Thoracic aorta (tissue), 2 donors: ENCODE data around the gene NDUFAF8. TPM values are rescaled to one million over a fixed set of nuclear protein-coding genes. Genes with fewer than 3 reads are reported as not detected.

Source experiments
- ATAC-seq: fragments of 150-250 bp; one replicate; pipeline ENCODE4 v1.8.0; 2017; ENCODE audit warnings: low read depth; ENCODE audit not compliant: insufficient number of reproducible peaks, low FRiP score
- DNase-seq: peaks from one replicate; pipeline ENCODE4 v3.0.0-alpha.2; 2020; ENCODE audit warnings: low spot score
- H3K27ac ChIP-seq, 2 donors: fragments of 200-600 bp; sonication (generic); 1 replicate in 1 of 2; 2 replicates in 1 of 2; pipeline ENCODE4 v1.5.1; 2016; ENCODE audit warnings: mild to moderate bottlenecking in 2 of 2, moderate library complexity in 2 of 2
- H3K27me3 ChIP-seq: fragments of 200-600 bp; sonication (generic); replicated peaks from 2 replicates; pipeline ENCODE4 v1.6.0; 2016; ENCODE audit warnings: mild to moderate bottlenecking; ENCODE audit not compliant: insufficient read depth
- H3K36me3 ChIP-seq: fragments of 200-600 bp; sonication (generic); one replicate; pipeline ENCODE4 v1.5.1; 2016
- H3K4me1 ChIP-seq, 2 donors: fragments of 200-600 bp; sonication (generic); 1 replicate in 1 of 2; 2 replicates in 1 of 2; pipeline versions ENCODE4 v1.5.1 to v1.6.0; 2016; ENCODE audit warnings: low read depth in 2 of 2, mild to moderate bottlenecking in 1 of 2; ENCODE audit not compliant: control insufficient read depth in 1 of 2
- H3K4me3 ChIP-seq: fragments of 200-600 bp; sonication (generic); 2 replicates; pipeline ENCODE4 v1.5.1; 2016; ENCODE audit warnings: mild to moderate bottlenecking
- H3K9me3 ChIP-seq: fragments of 200-600 bp; sonication (generic); 2 replicates; pipeline ENCODE4 v1.5.1; 2016
- CTCF ChIP-seq: fragments of 200-600 bp; sonication (generic); IDR thresholded peaks from one replicate; pipeline ENCODE4 v1.5.1; 2019; ENCODE audit warnings: antibody characterized with exemption
- total RNA-seq, 2 donors: library from RNA; depleted of rRNA; stranded (reverse); fragments of >200 nt; gene quantifications; one replicate each; pipeline versions ENCODE4 v1.1.0 to v1.2.3, GENCODE V29; 2016

The NDUFAF8 gene
- total RNA-seq, 2 donors from 2014 or later, result 17.8 to 19.5 TPM

- ATAC-seq (no peak), DNase-seq (no peak)
- no peaks in the 10 kb centered on the region for H3K27me3 ChIP-seq
- no peak overlapping the region for H3K27ac ChIP-seq
- H3K4me3 ChIP-seq, result no peak overlapping the region
- peaks cover 3% of the 10 kb centered on the region for H3K36me3 ChIP-seq
- H3K4me1 ChIP-seq, result peaks cover 4 to 30% of the 10 kb centered on the region in 2 donors
- TF ChIP-seq CTCF, result no peak
- no peaks in the 10 kb centered on the region for H3K9me3 ChIP-seq
Observed at GRCh38 chr17:81207610-81208581, 31.2 kb upstream of the NDUFAF8 start.

DNA sequence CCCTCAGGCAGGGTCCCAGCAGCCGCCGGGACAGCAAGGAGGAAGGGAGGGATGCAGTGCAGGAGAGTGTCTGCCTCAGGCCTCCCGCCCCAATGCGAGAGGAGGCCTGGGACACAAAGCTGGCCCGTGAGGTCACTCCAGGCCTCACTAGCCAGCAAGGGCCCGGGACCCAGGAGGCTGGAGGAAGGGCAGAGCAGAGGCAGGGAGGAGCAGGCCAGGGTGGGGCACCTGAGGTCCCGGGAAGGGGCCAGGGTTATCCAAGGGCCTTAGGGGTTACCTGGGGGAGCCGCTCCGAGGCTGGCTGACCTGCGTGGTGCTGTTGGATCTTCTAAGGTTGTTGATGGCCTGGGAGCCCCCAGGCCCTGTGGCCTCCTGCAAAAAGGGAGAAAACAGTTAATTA is 30.5 kb upstream of the NDUFAF8 start:
- Histone ChIP-seq H3K27ac (no peak overlapping the region), H3K4me3 (no peak overlapping the region), H3K36me3 (no peaks in the 10 kb centered on the region), H3K4me1 (peaks cover 4 to 30% of the 10 kb centered on the region in 2 donors), H3K27me3 (no peaks in the 10 kb centered on the region), H3K9me3 (no peaks in the 10 kb centered on the region)
- no peak for TF ChIP-seq CTCF
- no peak for ATAC-seq
- DNase-seq, result no peak

GRCh38 chr17:81209141-81209540 is 30.0 kb upstream of the NDUFAF8 start:
- Histone ChIP-seq H3K4me3 (no peak overlapping the region), H3K9me3 (no peaks in the 10 kb centered on the region), H3K36me3 (no peaks in the 10 kb centered on the region), H3K4me1 (peaks cover 4 to 30% of the 10 kb centered on the region in 2 donors), H3K27ac (no peak overlapping the region), H3K27me3 (no peaks in the 10 kb centered on the region)
- DNase-seq, result no peak
- no peak for TF ChIP-seq CTCF
- no peak for ATAC-seq

DNA sequence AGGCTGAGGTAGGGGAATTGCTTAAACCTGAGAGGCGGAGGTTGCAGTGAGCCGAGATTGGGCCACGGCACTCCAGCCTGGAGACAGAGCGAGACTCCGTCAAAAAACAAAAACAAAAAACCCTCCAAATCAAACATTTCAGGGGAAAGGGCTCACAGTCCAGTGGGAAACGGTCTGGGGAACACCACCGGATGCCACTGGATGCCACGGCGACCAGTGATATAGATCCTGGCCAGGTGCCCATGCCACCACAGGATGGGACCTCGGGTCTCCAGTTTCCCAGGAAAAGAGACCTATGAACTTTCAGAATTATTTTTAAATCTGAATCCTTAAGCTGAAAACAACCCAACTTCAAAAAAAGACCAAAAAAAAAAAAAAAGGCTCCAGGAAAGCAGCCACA is 28.7 kb upstream of the NDUFAF8 start:
- DNase-seq (no peak), ATAC-seq (no peak)
- Histone ChIP-seq H3K36me3 (no peaks in the 10 kb centered on the region), H3K27me3 (no peaks in the 10 kb centered on the region), H3K27ac (peak overlapping the region; percentile 24 to 40), H3K4me1 (peaks cover 4 to 30% of the 10 kb centered on the region in 2 donors), H3K9me3 (no peaks in the 10 kb centered on the region), H3K4me3 (peak overlapping the region; percentile 27)
- no peak for TF ChIP-seq CTCF

- Histone ChIP-seq H3K27ac (peak overlapping the region; percentile 24 to 40), H3K27me3 (no peaks in the 10 kb centered on the region), H3K4me1 (peaks cover 4 to 30% of the 10 kb centered on the region in 2 donors), H3K9me3 (no peaks in the 10 kb centered on the region), H3K36me3 (no peaks in the 10 kb centered on the region), H3K4me3 (peak overlapping the region; percentile 27)
- ATAC-seq (no peak), DNase-seq (no peak)
- no peak for TF ChIP-seq CTCF
Observed at GRCh38 chr17:81210868-81211267, 28.2 kb upstream of the NDUFAF8 start.
